GM18858 (cell line): Measurements from ENCODE around the gene RETREG1.
"Not testable (repeated sequence)": the region's sequence is repeated elsewhere in the genome, so short reads cannot be mapped to it uniquely, and the experiment has no call there.

Experiments used
- ATAC-seq: cut with Tn5 transposase; IDR thresholded peaks from one replicate; pipeline ENCODE4 v1.9.1; 2021; ENCODE audit not compliant: unreplicated experiment

Gene RETREG1

GRCh38 chr5:16616536-16617273, at the start of gene RETREG1:
RETREG1 (minus strand) TSS chr5:16616997; CDS start chr5:16616971, 26 bp downstream.
- ATAC-seq, result peak; percentile 55

GRCh38 chr5:16666130-16666882, 49.5 kb upstream of the RETREG1 start:
- ATAC-seq, result no peak

GRCh38 chr5:16665601-16666000, 48.8 kb upstream of the RETREG1 start:
- no peak for ATAC-seq

- ATAC-seq, result no peak
Measured at GRCh38 chr5:16664368-16664767, 47.6 kb upstream of the RETREG1 start.

GRCh38 chr5:16663840-16664239, 47.0 kb upstream of the RETREG1 start:
- ATAC-seq, result no peak

GRCh38 chr5:16661713-16662112, 44.9 kb upstream of the RETREG1 start:
- no peak for ATAC-seq

- no peak for ATAC-seq
Measured at GRCh38 chr5:16660982-16661381, 44.2 kb upstream of the RETREG1 start.

- no peak for ATAC-seq
Measured at GRCh38 chr5:16659536-16659935, 42.7 kb upstream of the RETREG1 start.

GRCh38 chr5:16656561-16657191, 39.9 kb upstream of the RETREG1 start:
- no peak for ATAC-seq

GRCh38 chr5:16654647-16655334, 38.0 kb upstream of the RETREG1 start:
- no peak for ATAC-seq

GRCh38 chr5:16648739-16649138, 31.9 kb upstream of the RETREG1 start:
- not testable (repeated sequence) for ATAC-seq

- ATAC-seq, result no peak
Measured at GRCh38 chr5:16644301-16644889, 27.6 kb upstream of the RETREG1 start.

GRCh38 chr5:16642867-16643266, 26.1 kb upstream of the RETREG1 start:
- no peak for ATAC-seq

- no peak for ATAC-seq
Measured at GRCh38 chr5:16639206-16639605, 22.4 kb upstream of the RETREG1 start.

GRCh38 chr5:16628376-16628775, 11.6 kb upstream of the RETREG1 start:
- no peak for ATAC-seq

- peak; percentile 81 for ATAC-seq
Measured at GRCh38 chr5:16626696-16627264, 10.0 kb upstream of the RETREG1 start.

- no peak for ATAC-seq
Measured at GRCh38 chr5:16625096-16625495, 8.3 kb upstream of the RETREG1 start.

GRCh38 chr5:16619136-16619535, 2.3 kb upstream of the RETREG1 start:
- no peak for ATAC-seq

- ATAC-seq, result no peak
Measured at GRCh38 chr5:16618138-16618897, 1.5 kb upstream of the RETREG1 start.
